ENCODE measurements around the gene OR52A1.

Gene OR52A1

DNA sequence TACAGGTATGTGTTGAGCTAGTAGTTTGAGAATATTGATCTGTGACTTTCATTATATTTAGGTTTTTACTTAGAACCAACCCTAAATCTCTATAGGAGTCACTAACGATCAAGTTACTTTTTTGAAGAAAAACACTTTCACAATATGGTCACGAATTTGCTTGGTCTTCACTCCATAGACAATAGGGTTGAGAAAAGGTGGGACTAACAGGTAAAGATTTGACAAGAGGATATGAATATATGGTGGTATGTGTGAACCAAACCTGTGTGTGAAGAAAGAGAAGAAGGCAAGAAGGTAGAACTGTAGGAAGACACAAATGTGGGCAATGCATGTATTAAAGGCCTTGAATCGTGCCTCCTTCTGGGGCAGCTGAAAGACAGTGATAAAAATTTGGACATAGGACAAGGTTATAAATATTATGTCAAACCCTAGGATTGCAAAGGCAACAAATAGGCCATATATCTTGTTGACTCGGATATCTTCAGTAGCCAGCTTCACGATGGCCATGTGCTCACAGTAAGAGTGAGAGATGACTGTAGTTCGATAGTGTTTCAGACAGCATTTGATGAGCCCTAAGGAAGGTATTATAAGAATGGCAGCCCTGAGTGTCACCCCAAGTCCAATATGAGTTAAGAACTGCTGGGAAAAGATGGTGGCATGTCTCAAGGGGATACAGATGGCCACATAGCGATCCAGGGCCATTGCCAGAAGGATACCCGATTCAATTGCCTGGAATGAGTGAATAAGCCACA, 22.8 kb downstream of the OR52A1 start:
- no peak for DNase-seq (ENCODE audit: low read depth)

- DNase-seq (ENCODE audit: low read depth): peak; percentile 14
Measured at GRCh38 chr11:5129457-5129877, 25.1 kb downstream of the OR52A1 start.

DNA sequence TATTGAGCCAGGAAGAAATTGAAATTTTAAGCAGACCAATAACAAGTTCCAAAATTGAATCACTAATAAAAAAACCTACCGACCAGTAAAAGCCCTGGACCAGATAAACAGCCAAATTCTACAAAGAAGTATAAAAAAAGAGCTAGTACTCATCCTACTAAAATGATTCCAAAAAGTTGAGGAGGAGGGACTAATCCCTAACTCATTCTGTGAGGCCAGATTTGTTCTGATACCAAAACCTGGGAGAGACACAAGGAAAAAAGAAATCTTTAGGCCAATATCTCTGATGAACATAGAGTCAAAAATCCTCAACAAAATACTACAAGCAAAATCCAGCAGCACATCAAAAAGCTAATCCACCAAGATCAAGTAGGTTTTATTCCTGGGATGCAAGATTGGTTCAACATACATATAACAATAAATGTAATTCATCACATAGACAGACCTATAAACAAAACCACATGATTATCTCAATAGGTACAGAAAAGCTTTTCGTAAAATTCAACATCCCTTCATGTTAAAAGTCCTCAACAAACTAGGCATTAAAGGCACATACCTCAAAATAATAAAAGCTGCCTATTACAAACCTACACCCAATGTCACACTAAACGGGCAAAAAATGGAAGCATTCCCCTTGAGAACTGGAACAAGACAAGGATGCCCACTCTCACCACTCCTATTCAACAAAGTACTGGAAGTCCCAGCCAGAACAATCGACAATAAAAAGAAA, 29.5 kb downstream of the OR52A1 start:
- no peak for DNase-seq (ENCODE audit: low read depth)

- peak; percentile 79 for DNase-seq (ENCODE audit: low read depth)
Measured at GRCh38 chr11:5123802-5124521, 30.6 kb downstream of the OR52A1 start.

- no peak for DNase-seq (ENCODE audit: low read depth)
Measured at GRCh38 chr11:5118893-5119292, 35.7 kb downstream of the OR52A1 start.

GRCh38 chr11:5117588-5117987, 37.0 kb downstream of the OR52A1 start:
- DNase-seq (ENCODE audit: low read depth): no peak

- no peak for DNase-seq (ENCODE audit: low read depth)
Measured at GRCh38 chr11:5115339-5115738, 39.2 kb downstream of the OR52A1 start.

- DNase-seq (ENCODE audit: low read depth): no peak
Measured at GRCh38 chr11:5107285-5107684, 47.3 kb downstream of the OR52A1 start.

DNA sequence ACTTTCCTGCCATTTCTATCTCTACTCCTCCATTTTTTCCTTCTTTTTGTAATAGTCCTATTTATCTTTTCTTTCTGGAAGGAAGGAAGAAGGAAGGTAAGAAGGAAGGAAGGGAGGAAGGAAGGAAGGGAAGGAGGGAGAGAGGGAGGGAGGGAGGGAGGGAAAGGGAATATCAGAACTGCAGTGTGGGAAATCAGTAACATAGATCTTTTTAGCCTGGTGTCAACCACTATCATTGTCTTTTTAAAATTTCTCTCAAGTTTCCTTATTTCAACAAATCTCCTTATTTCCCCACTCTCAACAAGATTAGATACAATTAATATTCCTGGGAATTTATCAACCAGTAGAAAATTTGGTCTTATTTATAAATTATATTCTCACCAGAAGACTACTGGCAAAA, 51.5 kb downstream of the OR52A1 start:
- no peak for DNase-seq (ENCODE audit: low read depth)

DNA sequence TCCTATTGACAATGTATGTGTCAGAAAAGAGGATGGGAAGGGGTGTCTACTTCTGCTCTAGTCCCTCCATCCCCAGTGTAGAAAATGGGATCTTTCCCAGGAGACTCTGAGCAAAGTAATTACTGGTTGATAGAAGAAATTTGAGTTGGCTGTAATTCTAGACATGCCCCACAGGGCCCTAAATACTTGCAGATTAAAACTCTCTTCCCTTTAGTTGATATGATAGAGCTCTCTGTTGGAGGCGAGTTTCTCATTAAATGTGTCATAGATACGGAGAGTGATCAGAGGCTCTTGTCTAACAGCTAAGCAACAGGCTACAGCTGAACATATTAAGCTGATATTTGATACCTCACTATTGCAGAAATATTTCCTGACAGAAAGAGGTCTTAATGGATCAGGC, 52.3 kb downstream of the OR52A1 start:
- DNase-seq (ENCODE audit: low read depth): no peak

GRCh38 chr11:5096011-5096410, 58.5 kb downstream of the OR52A1 start:
- DNase-seq (ENCODE audit: low read depth): no peak
